Stomach (tissue), 9 donors: ENCODE measurements around the gene TPST1. TPM values are rescaled to one million over a fixed set of nuclear protein-coding genes. Genes with fewer than 3 reads are reported as not detected.

ENCODE experiments used
- DNase-seq, 2 donors: peaks; one replicate each; pipeline versions ENCODE4 v3.0.0 to v3.0.0-alpha.2; 2013 to 2019
- H3K27ac ChIP-seq, 5 donors: fragments of 200-600 bp in 4 of 5; sonication (generic) in 4 of 5; one replicate each; pipeline ENCODE4 v1.5.1; 2013 to 2019; ENCODE audit warnings: mild to moderate bottlenecking in 1 of 5, moderate library complexity in 1 of 5
- H3K27me3 ChIP-seq, 3 donors: fragments of 200-600 bp; sonication (generic); one replicate each; pipeline ENCODE4 v1.5.1; 2017 to 2019; ENCODE audit warnings: mixed run types in 1 of 3
- H3K36me3 ChIP-seq, 4 donors: fragments of 200-600 bp; sonication (generic); 1 replicate in 3 of 4; 2 replicates in 1 of 4; pipeline ENCODE4 v1.5.1; 2016 to 2019
- H3K4me1 ChIP-seq, 4 donors: fragments of 200-600 bp; sonication (generic); one replicate each; pipeline ENCODE4 v1.5.1; 2016 to 2019
- H3K4me3 ChIP-seq, 4 donors: fragments of 200-600 bp; sonication (generic) in 3 of 4; one replicate each; pipeline ENCODE4 v1.5.1; 2016 to 2019; ENCODE audit warnings: mild to moderate bottlenecking in 1 of 4
- H3K9me3 ChIP-seq, 4 donors: fragments of 200-600 bp; sonication (generic); one replicate each; pipeline ENCODE4 v1.5.1; 2016 to 2019
- EP300 ChIP-seq: sonication (generic); formaldehyde crosslinking; IDR thresholded peaks from one replicate; pipeline ENCODE4 v1.6.1; 2017; ENCODE audit warnings: antibody characterized with exemption
- POLR2A ChIP-seq, 4 donors: fragments of 450-650 bp; IDR thresholded peaks; one replicate each; pipeline ENCODE4 v1.6.1; 2016; ENCODE audit warnings: antibody characterized with exemption in 4 of 4, control low read depth in 2 of 4, mild to moderate bottlenecking in 1 of 4, moderate library complexity in 1 of 4
- POLR2AphosphoS5 ChIP-seq, 3 donors: sonication (generic); formaldehyde crosslinking; IDR thresholded peaks; one replicate each; pipeline ENCODE4 v1.6.1; 2016; ENCODE audit warnings: antibody characterized with exemption in 3 of 3
- WGBS, 5 donors: extraction: QIAGEN DNeasy Blood & Tissue Kit in 3 of 5; methylation state at CpG; one replicate each; pipeline versions ENCODE4 v1.1.5 to v1.1.7; 2013 to 2018; 5-methylcytosine and 5-hydroxymethylcytosine counted together
- intact Hi-C: fragments of 100-400 bp; cut with DNase I; formaldehyde crosslinking; loops from one replicate; pipeline ENCODE4 v1.15.1; 2023; ENCODE audit warnings: low total_unique reads
- polyA plus RNA-seq, 3 donors: library from polyadenylated mRNA; stranded (reverse); fragments of 200-250 nt; gene quantifications; one replicate each; pipeline ENCODE4 v1.2.3, GENCODE V29; 2013
- total RNA-seq, 5 donors: library from RNA; depleted of rRNA; stranded (reverse); fragments of >200 nt; gene quantifications; one replicate each; pipeline versions ENCODE4 v1.1.0 to v1.2.3, GENCODE V29; 2014 to 2016
- TF ChIP-seq, protein P1 (sequence below), 7 experiments: fragments of 450-650 bp in 4 of 7; fragments of 200-600 bp in 3 of 7; sonication (generic) in 3 of 7; IDR thresholded peaks; one replicate each; pipeline ENCODE4 v1.5.1; 2016 to 2019; ENCODE audit warnings: antibody characterized with exemption in 7 of 7, control low read depth in 2 of 7, mild to moderate bottlenecking in 1 of 7
- donor health status: healthy with polysubstance abuse.
- donor health status: Bipolar disorder and iron deficiency.
- donor health status: healthy.

TPST1 gene
- total and polyA plus RNA-seq, 8 donors = 0.58 to 78.8 (median 8.7) TPM

DNA sequence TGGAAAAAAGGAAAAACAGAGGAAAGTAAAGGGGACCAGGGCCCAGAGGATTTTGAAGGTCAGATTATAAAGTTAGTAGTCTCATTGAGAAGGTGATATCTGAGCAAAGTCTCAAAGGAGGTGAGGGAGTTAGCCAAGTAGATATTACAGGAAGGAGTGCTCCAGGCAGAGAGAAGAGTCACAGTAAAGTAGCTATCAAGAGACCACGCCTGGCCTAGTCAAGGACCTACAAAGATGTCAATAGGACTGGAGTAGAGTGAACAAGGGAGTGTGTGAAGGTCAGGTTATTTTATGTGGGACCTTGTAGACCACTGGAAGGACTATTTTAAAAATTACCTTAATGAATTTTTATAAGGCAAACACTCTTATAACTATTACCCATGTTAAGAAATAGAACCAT is 64.8 kb downstream of the TPST1 start:
- no peak for DNase-seq
- intact Hi-C loops = loop anchor here (10.0 kb wide), 1 partner anchor 55 kb away; no protein-coding TSS in a partner anchor
- H3K9me3 ChIP-seq = peaks cover 11 to 14% (median 11%) of the 10 kb centered on the region in 4 donors
- no peaks in the 10 kb centered on the region for H3K27me3 ChIP-seq
- no peaks in the 10 kb centered on the region for H3K36me3 ChIP-seq
- H3K27ac ChIP-seq = no peak overlapping the region
- H3K4me3 ChIP-seq = no peak overlapping the region
- H3K4me1 ChIP-seq = peaks cover 0 to 8% (median 4%) of the 10 kb centered on the region in 4 donors
- 76 to 92% (median 80%) methylated on average over 1 of the region's 1 CpG for WGBS, 5 donors
- TF ChIP-seq, protein P1, sequence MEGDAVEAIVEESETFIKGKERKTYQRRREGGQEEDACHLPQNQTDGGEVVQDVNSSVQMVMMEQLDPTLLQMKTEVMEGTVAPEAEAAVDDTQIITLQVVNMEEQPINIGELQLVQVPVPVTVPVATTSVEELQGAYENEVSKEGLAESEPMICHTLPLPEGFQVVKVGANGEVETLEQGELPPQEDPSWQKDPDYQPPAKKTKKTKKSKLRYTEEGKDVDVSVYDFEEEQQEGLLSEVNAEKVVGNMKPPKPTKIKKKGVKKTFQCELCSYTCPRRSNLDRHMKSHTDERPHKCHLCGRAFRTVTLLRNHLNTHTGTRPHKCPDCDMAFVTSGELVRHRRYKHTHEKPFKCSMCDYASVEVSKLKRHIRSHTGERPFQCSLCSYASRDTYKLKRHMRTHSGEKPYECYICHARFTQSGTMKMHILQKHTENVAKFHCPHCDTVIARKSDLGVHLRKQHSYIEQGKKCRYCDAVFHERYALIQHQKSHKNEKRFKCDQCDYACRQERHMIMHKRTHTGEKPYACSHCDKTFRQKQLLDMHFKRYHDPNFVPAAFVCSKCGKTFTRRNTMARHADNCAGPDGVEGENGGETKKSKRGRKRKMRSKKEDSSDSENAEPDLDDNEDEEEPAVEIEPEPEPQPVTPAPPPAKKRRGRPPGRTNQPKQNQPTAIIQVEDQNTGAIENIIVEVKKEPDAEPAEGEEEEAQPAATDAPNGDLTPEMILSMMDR (IDR thresholded peaks at IDR 0.05) = no peak
- no peak for TF ChIP-seq POLR2A (IDR thresholded peaks at IDR 0.05)
- no peak for TF ChIP-seq EP300
- no peak for TF ChIP-seq POLR2AphosphoS5 (IDR thresholded peaks at IDR 0.05)

DNA sequence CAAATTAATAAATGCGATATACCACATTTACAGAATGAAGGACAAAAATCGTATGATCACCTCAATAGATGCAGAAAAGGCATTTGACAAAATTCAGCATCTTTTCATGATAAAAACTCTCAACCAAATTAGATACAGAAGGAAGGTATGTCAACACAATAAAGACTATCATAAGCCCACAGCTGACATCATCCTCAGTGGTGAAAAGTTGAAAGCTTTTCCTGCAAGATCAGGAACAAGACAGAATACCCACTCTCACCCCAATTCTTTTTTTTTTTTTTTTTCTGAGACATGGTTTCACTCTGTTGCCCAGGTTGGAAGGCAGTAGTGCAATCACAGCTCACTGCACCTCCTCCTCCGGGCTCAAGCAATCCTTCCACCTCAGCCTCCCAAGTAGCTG is 67.2 kb downstream of the TPST1 start:
- no peak overlapping the region for H3K27ac ChIP-seq
- H3K36me3 ChIP-seq = no peaks in the 10 kb centered on the region
- TF ChIP-seq, protein P1 (IDR thresholded peaks at IDR 0.05) = no peak
- TF ChIP-seq EP300 (no peak), POLR2A (IDR thresholded peaks at IDR 0.05) (no peak), POLR2AphosphoS5 (IDR thresholded peaks at IDR 0.05) (no peak)
- intact Hi-C loops = loop anchor here (10.0 kb wide), 1 partner anchor 58 kb away; no protein-coding TSS in a partner anchor
- peaks cover 0 to 7% (median 3%) of the 10 kb centered on the region in 4 donors for H3K4me1 ChIP-seq
- WGBS, 5 donors = 96 to 98% (median 96%) methylated on average over 3 of the region's 3 CpGs
- no peak for DNase-seq
- H3K9me3 ChIP-seq = no peaks in the 10 kb centered on the region
- no peaks in the 10 kb centered on the region for H3K27me3 ChIP-seq
- H3K4me3 ChIP-seq = no peak overlapping the region

DNA sequence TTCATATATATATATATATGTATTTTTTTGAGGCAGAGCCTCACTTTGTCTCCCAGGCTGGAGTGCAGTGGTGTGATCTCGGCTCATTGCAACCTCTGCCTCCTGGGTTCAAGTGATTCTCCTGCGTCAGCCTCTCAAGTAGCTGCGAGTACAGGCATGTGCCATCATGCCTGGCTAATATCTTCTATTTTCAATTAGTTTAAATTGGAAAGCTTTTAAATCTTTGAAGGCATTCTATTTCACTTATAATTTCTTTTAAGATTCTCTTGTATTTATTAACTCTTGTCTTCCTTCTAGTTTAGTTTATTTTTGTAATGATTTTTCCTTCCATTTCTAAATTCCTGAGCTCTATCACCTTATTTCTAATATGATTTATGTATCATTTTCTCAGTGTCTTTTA is 71.2 kb downstream of the TPST1 start:
- H3K4me3 ChIP-seq = no peak overlapping the region
- no peak for DNase-seq
- intact Hi-C loops = loop anchor here (10.0 kb wide), 1 partner anchor 62 kb away; no protein-coding TSS in a partner anchor
- H3K27ac ChIP-seq = no peak overlapping the region
- TF ChIP-seq, protein P1 (IDR thresholded peaks at IDR 0.05) = no peak
- TF ChIP-seq EP300 (no peak), POLR2A (IDR thresholded peaks at IDR 0.05) (no peak), POLR2AphosphoS5 (IDR thresholded peaks at IDR 0.05) (no peak)
- H3K27me3 ChIP-seq = no peaks in the 10 kb centered on the region
- no peaks in the 10 kb centered on the region for H3K9me3 ChIP-seq
- H3K4me1 ChIP-seq = peaks cover 0 to 1% (median 0%) of the 10 kb centered on the region in 4 donors
- no peaks in the 10 kb centered on the region for H3K36me3 ChIP-seq
- 89 to 95% (median 93%) methylated on average over 3 of the region's 3 CpGs for WGBS, 5 donors

DNA sequence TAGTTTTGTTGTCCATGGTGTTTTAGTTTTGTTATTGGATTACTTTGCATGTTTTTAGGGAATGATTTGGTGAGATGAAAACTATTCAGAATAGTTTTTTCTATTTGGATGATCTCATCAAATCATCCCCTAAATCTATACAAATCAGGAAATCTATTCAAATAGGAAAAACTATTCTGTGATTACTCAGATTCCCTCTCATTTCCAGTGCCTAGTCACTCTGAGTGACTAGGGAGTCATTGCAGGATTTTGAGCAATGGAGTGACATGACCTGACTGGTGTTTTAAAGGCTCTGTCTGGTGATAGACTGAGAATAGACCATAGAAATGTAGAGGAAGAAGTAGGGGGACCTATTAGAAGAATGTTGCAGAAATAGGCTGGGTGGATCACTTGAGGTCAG is 72.4 kb downstream of the TPST1 start:
- no peaks in the 10 kb centered on the region for H3K9me3 ChIP-seq
- H3K4me1 ChIP-seq = peaks cover 0 to 12% (median 6%) of the 10 kb centered on the region in 4 donors
- intact Hi-C loops = loop anchor here (10.0 kb wide), 1 partner anchor 63 kb away; no protein-coding TSS in a partner anchor
- no peaks in the 10 kb centered on the region for H3K27me3 ChIP-seq
- no peak overlapping the region for H3K4me3 ChIP-seq
- no peak for DNase-seq
- no peak overlapping the region for H3K27ac ChIP-seq
- TF ChIP-seq EP300 (no peak), POLR2AphosphoS5 (IDR thresholded peaks at IDR 0.05) (no peak), POLR2A (IDR thresholded peaks at IDR 0.05) (no peak)
- TF ChIP-seq, protein P1 (IDR thresholded peaks at IDR 0.05) = no peak
- H3K36me3 ChIP-seq = no peaks in the 10 kb centered on the region
